ENCODE measurements around the gene KRT3. TPM values are rescaled to one million over a fixed set of nuclear protein-coding genes. Genes with fewer than 3 reads are reported as not detected.

Gene KRT3
- not detected for polyA plus RNA-seq (2012; ENCODE audit: insufficient read length, low read depth)

DNA sequence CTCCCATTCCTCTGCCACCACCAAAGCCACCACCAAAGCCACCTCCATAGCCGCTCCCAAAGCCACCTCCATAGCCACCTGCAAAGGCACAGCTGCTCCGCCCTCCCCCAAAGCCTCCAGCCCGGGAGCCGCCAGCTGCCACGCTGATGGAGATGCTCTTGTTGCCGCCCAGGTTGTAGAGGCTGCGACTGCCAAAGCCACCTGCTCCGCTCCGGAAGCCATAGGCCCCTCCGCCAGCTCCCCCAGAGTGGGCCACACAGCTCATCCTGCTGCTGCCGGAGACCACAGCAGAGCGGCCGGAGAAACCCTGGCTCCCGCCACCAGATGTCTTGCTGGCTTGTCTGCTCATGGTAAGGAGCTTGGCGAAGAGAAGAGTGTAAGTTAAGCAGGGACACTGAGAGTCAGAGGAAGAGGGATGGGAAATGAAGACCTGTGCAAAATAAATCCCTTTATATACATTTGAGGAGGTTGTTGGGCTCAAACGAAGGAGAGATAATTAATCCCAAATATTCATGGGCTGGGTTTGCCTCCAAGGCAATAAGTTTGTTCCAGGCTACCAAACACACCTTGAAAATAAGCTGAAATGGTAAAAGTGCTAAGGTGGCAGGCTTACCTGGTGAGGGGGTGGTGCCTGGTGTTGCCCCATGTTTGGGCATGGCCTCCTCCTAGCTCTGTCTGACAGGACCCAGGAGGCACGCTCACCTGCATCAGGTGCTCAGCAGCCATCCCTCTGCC lies at the start of gene KRT3:
KRT3 (minus strand) TSS at position 424 of the 735 bp plus-strand sequence; CDS start at position 349, 75 bp downstream.
- TF ChIP-seq, protein P1, sequence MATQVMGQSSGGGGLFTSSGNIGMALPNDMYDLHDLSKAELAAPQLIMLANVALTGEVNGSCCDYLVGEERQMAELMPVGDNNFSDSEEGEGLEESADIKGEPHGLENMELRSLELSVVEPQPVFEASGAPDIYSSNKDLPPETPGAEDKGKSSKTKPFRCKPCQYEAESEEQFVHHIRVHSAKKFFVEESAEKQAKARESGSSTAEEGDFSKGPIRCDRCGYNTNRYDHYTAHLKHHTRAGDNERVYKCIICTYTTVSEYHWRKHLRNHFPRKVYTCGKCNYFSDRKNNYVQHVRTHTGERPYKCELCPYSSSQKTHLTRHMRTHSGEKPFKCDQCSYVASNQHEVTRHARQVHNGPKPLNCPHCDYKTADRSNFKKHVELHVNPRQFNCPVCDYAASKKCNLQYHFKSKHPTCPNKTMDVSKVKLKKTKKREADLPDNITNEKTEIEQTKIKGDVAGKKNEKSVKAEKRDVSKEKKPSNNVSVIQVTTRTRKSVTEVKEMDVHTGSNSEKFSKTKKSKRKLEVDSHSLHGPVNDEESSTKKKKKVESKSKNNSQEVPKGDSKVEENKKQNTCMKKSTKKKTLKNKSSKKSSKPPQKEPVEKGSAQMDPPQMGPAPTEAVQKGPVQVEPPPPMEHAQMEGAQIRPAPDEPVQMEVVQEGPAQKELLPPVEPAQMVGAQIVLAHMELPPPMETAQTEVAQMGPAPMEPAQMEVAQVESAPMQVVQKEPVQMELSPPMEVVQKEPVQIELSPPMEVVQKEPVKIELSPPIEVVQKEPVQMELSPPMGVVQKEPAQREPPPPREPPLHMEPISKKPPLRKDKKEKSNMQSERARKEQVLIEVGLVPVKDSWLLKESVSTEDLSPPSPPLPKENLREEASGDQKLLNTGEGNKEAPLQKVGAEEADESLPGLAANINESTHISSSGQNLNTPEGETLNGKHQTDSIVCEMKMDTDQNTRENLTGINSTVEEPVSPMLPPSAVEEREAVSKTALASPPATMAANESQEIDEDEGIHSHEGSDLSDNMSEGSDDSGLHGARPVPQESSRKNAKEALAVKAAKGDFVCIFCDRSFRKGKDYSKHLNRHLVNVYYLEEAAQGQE (IDR thresholded peaks at IDR 0.05; ENCODE audit: insufficient read depth in 1 of 2, low read depth in 2 of 2, low read length in 2 of 2) = no peak
- no peak for TF ChIP-seq FOXP2 (optimal IDR thresholded peaks at IDR 0.05; ENCODE audit: borderline replicate concordance, extremely low read depth, extremely low read length, insufficient read depth)
- no peak for TF ChIP-seq TAF1 (IDR thresholded peaks at IDR 0.05; ENCODE audit: borderline replicate concordance, insufficient read depth, low read length)
- TF ChIP-seq SIN3A (IDR thresholded peaks at IDR 0.05; ENCODE audit: borderline replicate concordance, insufficient read depth, low read length) = no peak
- TF ChIP-seq POLR2AphosphoS5 (IDR thresholded peaks at IDR 0.05; ENCODE audit: low read depth, low read length) = no peak

DNA sequence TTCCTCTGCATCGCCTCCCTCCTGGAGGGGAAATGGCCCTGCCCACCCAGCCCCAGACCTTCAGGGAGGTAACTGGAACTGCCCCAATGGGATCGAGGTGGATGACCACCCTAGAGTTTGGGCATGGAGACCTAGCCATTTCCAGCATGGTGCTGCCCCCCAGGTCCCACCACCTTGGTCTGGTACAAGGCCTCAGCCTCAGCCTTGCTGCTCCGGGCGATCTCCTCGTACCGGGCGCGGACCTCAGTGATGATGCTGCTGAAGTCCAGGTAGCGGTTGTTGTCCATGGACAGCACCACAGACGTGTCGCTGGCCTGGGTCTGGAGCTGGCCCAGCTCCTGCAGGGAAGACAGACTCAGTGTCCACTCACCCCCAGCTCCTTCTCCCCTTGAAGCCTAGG lies 48.5 kb upstream of the KRT3 start:
- TF ChIP-seq SIN3A (IDR thresholded peaks at IDR 0.05; ENCODE audit: borderline replicate concordance, insufficient read depth, low read length) (no peak), TAF1 (IDR thresholded peaks at IDR 0.05; ENCODE audit: borderline replicate concordance, insufficient read depth, low read length) (no peak), FOXP2 (optimal IDR thresholded peaks at IDR 0.05; ENCODE audit: borderline replicate concordance, extremely low read depth, extremely low read length, insufficient read depth) (no peak), POLR2AphosphoS5 (IDR thresholded peaks at IDR 0.05; ENCODE audit: low read depth, low read length) (no peak)
- TF ChIP-seq, protein P1 (IDR thresholded peaks at IDR 0.05; ENCODE audit: insufficient read depth in 1 of 2, low read depth in 2 of 2, low read length in 2 of 2) = no peak

DNA sequence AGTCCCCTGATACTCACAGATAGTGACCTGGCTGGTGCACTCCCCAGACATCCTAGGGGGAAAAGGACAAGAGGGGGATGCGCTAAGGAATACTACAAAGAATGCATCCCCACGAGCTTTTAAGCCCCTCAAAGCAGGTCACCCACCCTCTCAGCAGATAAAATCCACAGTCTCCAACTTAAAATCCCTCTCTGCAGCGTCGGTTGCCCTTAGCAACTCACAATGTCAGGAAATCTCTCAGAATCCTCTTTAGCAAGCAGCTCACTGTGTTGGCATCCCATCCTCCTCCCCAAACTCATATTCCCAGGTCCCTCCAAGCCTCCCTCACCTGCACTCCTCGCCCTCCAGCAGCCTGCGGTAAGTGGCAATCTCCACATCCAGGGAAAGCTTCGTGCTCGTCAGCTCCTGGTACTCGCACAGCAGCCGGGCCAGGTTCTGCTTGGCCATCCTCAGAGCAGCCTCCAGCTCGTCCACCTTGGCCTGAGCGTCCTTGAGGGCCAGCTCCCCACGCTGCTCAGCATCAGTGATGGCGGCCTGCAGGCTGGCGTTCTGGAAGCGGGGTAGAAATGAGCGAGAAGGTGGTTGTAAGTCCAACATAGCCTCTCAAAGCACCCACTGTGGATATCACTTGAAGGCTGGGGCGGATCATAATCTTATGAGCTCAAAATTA lies 43.7 kb upstream of the KRT3 start:
- TF ChIP-seq FOXP2 (optimal IDR thresholded peaks at IDR 0.05; ENCODE audit: borderline replicate concordance, extremely low read depth, extremely low read length, insufficient read depth) (no peak), POLR2AphosphoS5 (IDR thresholded peaks at IDR 0.05; ENCODE audit: low read depth, low read length) (no peak), SIN3A (IDR thresholded peaks at IDR 0.05; ENCODE audit: borderline replicate concordance, insufficient read depth, low read length) (no peak), TAF1 (IDR thresholded peaks at IDR 0.05; ENCODE audit: borderline replicate concordance, insufficient read depth, low read length) (no peak)
- TF ChIP-seq, protein P1 (IDR thresholded peaks at IDR 0.05; ENCODE audit: insufficient read depth in 1 of 2, low read depth in 2 of 2, low read length in 2 of 2) = no peak

DNA sequence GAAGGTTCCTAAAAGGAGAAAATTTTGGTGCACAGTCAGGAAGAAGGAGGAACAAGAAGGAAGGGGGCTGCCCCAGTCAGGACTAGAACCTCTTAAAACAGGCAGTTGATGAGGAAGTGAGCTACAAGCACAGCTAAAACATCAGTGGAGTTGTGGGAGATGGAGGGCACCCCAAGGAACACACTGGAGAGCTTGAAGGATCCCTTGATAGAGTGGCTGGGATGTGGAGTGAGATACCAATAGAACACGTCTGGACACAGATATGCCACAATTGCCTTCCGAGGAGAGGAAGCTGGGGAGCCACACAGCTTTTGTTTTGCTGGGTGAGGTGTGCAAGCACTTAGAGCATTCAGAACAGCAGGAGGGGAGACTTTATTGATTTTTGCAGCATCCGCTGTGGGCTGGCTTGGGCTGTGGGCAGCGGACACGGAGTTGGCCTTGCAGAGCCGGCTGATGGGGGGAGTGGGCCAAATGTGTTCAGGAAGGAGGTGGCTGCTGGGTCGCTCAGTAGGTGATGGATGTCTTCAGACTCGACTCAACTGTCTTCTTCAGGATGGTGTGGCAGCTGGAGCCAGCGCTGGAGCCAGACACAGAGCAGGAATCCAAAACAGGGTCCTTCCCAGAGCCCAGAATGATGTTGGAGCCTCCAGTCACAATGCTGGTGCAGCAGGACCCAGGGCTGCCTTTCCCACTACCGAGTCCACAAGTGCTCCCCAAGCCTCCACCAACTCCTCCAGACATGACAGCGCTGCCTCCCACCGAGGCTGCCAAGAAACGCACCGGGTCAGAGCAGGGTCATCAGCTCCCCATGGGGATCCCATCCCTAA lies 42.9 kb upstream of the KRT3 start:
- TF ChIP-seq FOXP2 (optimal IDR thresholded peaks at IDR 0.05; ENCODE audit: borderline replicate concordance, extremely low read depth, extremely low read length, insufficient read depth) (no peak), TAF1 (IDR thresholded peaks at IDR 0.05; ENCODE audit: borderline replicate concordance, insufficient read depth, low read length) (no peak), POLR2AphosphoS5 (IDR thresholded peaks at IDR 0.05; ENCODE audit: low read depth, low read length) (no peak), SIN3A (IDR thresholded peaks at IDR 0.05; ENCODE audit: borderline replicate concordance, insufficient read depth, low read length) (no peak)
- TF ChIP-seq, protein P1 (IDR thresholded peaks at IDR 0.05; ENCODE audit: insufficient read depth in 1 of 2, low read depth in 2 of 2, low read length in 2 of 2) = no peak
